Loucy (cell line): Measurements from ENCODE around the gene SBF2.

Experiments used
- CTCF ChIP-seq: fragments of 200-600 bp; sonication (generic); conservative IDR thresholded peaks from 2 replicates; pipeline ENCODE4 v1.5.1; 2014; ENCODE audit warnings: mild to moderate bottlenecking, antibody characterized with exemption, low read length
- EZH2phosphoT487 ChIP-seq: fragments of 200-600 bp; IDR thresholded peaks from 2 replicates; pipeline ENCODE4 v1.6.1; 2018; ENCODE audit warnings: antibody characterized with exemption, mild to moderate bottlenecking, moderate library complexity, borderline replicate concordance

GRCh38 chr11:9774591-9775397 is 519.2 kb downstream of the SBF2 start:
- TF ChIP-seq CTCF (no peak), EZH2phosphoT487 (no peak)
